ENCODE results near the gene PDIA3. TPM values are rescaled to one million over a fixed set of nuclear protein-coding genes. Genes with fewer than 3 reads are reported as not detected.

PDIA3 gene
- total RNA-seq, 6 donors from 2014 or later, result 18.9 to 450 (median 161) TPM

DNA sequence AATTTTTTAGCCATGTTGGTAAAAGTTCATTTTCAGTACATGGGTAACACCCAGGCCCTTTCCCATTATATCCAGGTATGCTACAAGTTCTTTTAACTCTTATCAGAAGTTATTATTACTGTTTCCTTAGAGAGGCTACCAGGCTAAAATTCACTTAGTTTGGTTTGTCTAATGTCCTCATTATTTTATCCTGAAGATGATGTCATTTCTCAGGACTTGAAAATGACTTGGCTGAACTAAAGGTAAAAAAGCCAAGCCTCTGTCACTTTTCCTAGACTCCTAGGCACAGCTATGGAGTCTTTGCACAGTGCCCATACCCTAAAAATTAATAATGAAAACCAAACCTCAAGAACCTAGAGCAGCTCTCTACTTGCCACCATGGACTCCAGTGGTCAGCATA lies 26.4 kb downstream of the PDIA3 start:
- ATAC-seq (ENCODE audit: low FRiP score in 2 of 2), result no peak
- peaks cover 19 to 66% (median 54%) of the 10 kb centered on the region in 4 donors for H3K36me3 ChIP-seq
- no peaks in the 10 kb centered on the region for H3K9me3 ChIP-seq
- H3K27ac ChIP-seq, result peak overlapping the region in 3 of 4 donors; percentile 36 to 65 (median 48)
- no peak for DNase-seq
- no peak overlapping the region for H3K4me3 ChIP-seq
- no peaks in the 10 kb centered on the region for H3K27me3 ChIP-seq
- TF ChIP-seq POLR2AphosphoS5 (IDR thresholded peaks at IDR 0.05) (no peak), EP300 (IDR thresholded peaks at IDR 0.05) (no peak), POLR2A (IDR thresholded peaks at IDR 0.05) (no peak)
- peaks cover 7 to 18% (median 10%) of the 10 kb centered on the region in 4 donors for H3K4me1 ChIP-seq

DNA sequence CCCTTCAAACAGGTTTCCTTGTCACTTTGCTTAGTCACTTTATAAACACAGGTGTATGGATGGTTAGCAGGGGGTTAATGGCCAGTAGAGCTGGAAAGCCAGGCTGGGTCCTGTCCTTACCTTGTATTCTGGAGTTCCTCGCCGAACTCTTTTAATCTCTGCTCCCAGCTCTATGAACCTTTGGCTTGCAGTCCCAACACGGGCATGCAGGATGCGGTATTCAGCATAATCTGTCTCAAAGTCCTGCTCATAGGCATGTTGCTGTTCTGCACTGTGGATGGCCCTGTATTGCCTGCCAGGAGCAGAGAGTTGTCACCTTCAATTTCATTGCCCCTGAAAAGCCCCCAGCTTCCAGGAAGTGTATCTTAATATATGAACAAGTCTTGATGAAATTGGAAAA lies 27.8 kb downstream of the PDIA3 start:
- Histone ChIP-seq H3K27me3 (no peaks in the 10 kb centered on the region), H3K4me3 (no peak overlapping the region), H3K9me3 (no peaks in the 10 kb centered on the region), H3K4me1 (peaks cover 12 to 23% (median 15%) of the 10 kb centered on the region in 4 donors), H3K27ac (peak overlapping the region in 2 of 4 donors; percentile 15 to 93), H3K36me3 (peaks cover 15 to 52% (median 41%) of the 10 kb centered on the region in 4 donors)
- TF ChIP-seq POLR2A (IDR thresholded peaks at IDR 0.05) (no peak), POLR2AphosphoS5 (IDR thresholded peaks at IDR 0.05) (no peak), EP300 (IDR thresholded peaks at IDR 0.05) (no peak)
- TF ChIP-seq, protein P1, sequence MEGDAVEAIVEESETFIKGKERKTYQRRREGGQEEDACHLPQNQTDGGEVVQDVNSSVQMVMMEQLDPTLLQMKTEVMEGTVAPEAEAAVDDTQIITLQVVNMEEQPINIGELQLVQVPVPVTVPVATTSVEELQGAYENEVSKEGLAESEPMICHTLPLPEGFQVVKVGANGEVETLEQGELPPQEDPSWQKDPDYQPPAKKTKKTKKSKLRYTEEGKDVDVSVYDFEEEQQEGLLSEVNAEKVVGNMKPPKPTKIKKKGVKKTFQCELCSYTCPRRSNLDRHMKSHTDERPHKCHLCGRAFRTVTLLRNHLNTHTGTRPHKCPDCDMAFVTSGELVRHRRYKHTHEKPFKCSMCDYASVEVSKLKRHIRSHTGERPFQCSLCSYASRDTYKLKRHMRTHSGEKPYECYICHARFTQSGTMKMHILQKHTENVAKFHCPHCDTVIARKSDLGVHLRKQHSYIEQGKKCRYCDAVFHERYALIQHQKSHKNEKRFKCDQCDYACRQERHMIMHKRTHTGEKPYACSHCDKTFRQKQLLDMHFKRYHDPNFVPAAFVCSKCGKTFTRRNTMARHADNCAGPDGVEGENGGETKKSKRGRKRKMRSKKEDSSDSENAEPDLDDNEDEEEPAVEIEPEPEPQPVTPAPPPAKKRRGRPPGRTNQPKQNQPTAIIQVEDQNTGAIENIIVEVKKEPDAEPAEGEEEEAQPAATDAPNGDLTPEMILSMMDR (IDR thresholded peaks at IDR 0.05), result no peak
- WGBS, 2 donors, result 83 to 93% methylated on average over 4 of the region's 4 CpGs
- no peak for DNase-seq
- ATAC-seq (ENCODE audit: low FRiP score in 2 of 2), result no peak

DNA sequence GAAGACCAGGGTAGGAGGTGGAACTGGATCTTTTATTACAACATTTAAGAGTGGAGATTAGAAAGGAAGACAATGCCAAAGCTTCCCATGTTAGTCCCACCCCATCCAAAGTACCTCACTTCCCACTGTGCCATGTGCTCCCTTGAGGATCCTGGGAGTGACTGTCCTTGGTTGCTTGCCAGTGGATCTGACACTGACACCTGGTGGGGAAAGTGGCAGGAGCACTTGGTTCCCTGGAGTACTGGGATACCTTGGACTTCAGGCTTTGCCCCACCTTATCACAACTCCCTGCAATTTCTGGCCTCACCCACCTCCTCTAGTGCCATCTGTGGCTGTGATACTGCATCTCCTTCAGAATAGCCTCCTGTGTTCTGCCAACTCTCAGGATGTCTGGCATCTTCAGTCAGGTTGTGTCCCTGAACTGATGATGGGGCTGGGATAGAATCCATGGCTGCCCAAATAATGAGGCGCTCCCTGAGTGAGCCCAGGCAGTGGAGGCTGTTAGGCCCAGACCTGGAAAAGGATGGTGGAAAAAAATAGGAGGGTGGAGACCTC lies 29.2 kb downstream of the PDIA3 start:
- DNase-seq, result peak in 1 of 2 donors; percentile 56
- TF ChIP-seq POLR2AphosphoS5 (IDR thresholded peaks at IDR 0.05) (peak in 1 of 2 donors; percentile 7), EP300 (IDR thresholded peaks at IDR 0.05) (no peak), POLR2A (IDR thresholded peaks at IDR 0.05) (no peak)
- TF ChIP-seq, protein P1 (IDR thresholded peaks at IDR 0.05), result peak in 2 of 6 experiments; percentile 17 to 23
- Histone ChIP-seq H3K27me3 (no peaks in the 10 kb centered on the region), H3K4me1 (peaks cover 12 to 23% (median 15%) of the 10 kb centered on the region in 4 donors), H3K27ac (peak overlapping the region; percentile 89 to 93 (median 92)), H3K36me3 (peaks cover 15 to 38% (median 28%) of the 10 kb centered on the region in 4 donors), H3K9me3 (no peaks in the 10 kb centered on the region), H3K4me3 (peak overlapping the region in 3 of 4 donors; percentile 66 to 86 (median 73))
- ATAC-seq (ENCODE audit: low FRiP score in 2 of 2), result no peak
- 100% methylated on average over 1 of the region's 1 CpG for WGBS, 2 donors

DNA sequence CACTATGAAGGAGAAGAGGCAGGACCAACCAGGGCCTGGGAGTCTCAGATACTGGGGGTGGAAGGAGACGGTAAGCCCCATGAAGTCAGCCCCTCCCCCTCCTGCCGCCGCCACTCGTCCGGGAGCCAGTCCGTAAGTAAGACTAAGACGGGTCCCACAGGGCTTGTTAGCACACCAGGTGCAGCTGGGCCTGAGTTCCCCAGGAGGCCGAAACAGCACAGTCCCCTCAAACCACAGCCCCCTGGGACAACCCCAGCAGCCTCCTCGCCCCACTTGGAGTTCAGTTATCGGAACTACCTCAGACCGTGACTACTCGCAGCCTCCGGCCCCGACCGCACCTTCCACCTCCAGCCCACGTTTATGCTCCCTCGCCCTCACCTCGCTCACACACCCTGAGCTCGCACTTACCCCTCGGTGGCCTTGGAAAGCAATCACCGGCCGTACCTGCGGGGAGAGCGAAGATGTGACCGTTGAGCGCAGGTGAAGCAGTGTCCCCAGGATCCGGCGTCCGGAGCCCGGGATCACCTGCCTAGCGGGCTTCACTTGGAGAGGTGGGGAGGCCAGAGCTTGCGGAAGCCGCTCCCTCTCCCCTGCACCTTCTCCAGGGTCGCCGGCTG lies 30.0 kb downstream of the PDIA3 start:
- peak; percentile 5 to 42 for ATAC-seq (ENCODE audit: low FRiP score in 2 of 2)
- H3K36me3 ChIP-seq, result peaks cover 15 to 31% (median 21%) of the 10 kb centered on the region in 4 donors
- TF ChIP-seq POLR2A (IDR thresholded peaks at IDR 0.05) (no peak), EP300 (IDR thresholded peaks at IDR 0.05) (no peak), POLR2AphosphoS5 (IDR thresholded peaks at IDR 0.05) (no peak)
- TF ChIP-seq, protein P1 (IDR thresholded peaks at IDR 0.05), result peak in 1 of 6 experiments; percentile 5
- peaks cover 12 to 23% (median 14%) of the 10 kb centered on the region in 4 donors for H3K4me1 ChIP-seq
- H3K27ac ChIP-seq, result peak overlapping the region; percentile 89 to 93 (median 92)
- no peaks in the 10 kb centered on the region for H3K9me3 ChIP-seq
- 41 to 55% methylated on average over 27 to 35 of the region's 35 CpGs for WGBS, 2 donors
- peak; percentile 48 to 85 for DNase-seq
- no peaks in the 10 kb centered on the region for H3K27me3 ChIP-seq
- H3K4me3 ChIP-seq, result peak overlapping the region; percentile 65 to 86 (median 70)

DNA sequence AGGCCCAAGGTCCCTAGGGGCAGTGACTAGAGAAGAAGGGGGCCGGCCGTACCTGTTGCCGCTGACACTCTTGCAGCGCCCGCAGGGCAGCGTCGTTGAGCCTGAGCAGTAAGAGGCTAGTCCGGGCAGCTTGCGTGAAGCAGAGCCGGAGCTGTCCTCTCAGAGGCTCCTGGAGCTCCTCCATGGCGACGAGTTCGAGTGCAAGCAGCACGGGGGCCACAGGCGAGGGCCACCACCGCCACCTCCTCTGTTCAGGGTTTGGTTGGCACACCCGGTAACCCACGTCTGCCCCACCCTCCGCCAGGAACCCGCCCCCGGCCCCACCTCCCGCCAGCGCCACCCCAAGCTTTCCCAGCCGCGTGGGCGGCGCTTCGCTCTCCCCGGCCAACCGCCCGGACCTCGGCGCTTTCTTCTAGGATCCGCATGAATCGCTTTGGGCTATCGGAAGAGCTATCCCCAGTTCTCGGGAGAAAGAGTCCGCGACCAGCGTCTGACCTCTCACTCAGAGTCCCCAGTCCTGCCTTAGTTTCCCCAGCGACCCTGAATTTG lies 30.6 kb downstream of the PDIA3 start, which contains the start of gene ELL3:
Gene ELL3 (minus strand): TSS at position 249 of the 549 bp plus-strand sequence. CDS start 65 bp downstream, at position 184.
- peak within 1 kb of the TSS; percentile 65 to 86 (median 70) for H3K4me3 ChIP-seq
- H3K27ac ChIP-seq, result peak within 1 kb of the TSS; percentile 89 to 93 (median 92)
- peak in 2 of 4 donors; percentile 47 to 61 for TF ChIP-seq POLR2A (IDR thresholded peaks at IDR 0.05)
- TF ChIP-seq POLR2AphosphoS5 (IDR thresholded peaks at IDR 0.05), result peak in 1 of 2 donors; percentile 72
- no peak for TF ChIP-seq EP300 (IDR thresholded peaks at IDR 0.05)
- TF ChIP-seq, protein P1 (IDR thresholded peaks at IDR 0.05), result no peak
- DNase-seq, result peak; percentile 87 to 95
- peaks cover 12 to 25% (median 17%) of the 10 kb centered on the region in 4 donors for H3K36me3 ChIP-seq
- no peaks in the 10 kb centered on the region for H3K9me3 ChIP-seq
- ATAC-seq (ENCODE audit: low FRiP score in 2 of 2), result peak; percentile 95 to 96
- 3% methylated on average over 22 of the region's 41 CpGs; no CpG with 5 or more reads in 1 of the 2 donors for WGBS, 2 donors
- peaks cover 10 to 23% (median 14%) of the 10 kb centered on the region in 4 donors for H3K4me1 ChIP-seq
- H3K27me3 ChIP-seq, result no peaks in the 10 kb centered on the region
